Stimulated activated CD4-positive, alpha-beta T cell treated with anti-CD3 and anti-CD28 coated beads, Interleukin-15, amount 100 ng/mL, for 1 hour (primary cell): ENCODE data around the gene CD300LF.
A peak's percentile ranks its signal among the peaks of the same experiment; 100 is the strongest.

Source experiments
- DNase-seq, 2 donors: peaks; one replicate each; pipeline ENCODE4 v3.0.0-alpha.2; 2020; ENCODE audit warnings: low read depth in 1 of 2, low spot score in 1 of 2

CD300LF gene

GRCh38 chr17:74746376-74746775 lies 33.7 kb upstream of the CD300LF start:
- no peak for DNase-seq

GRCh38 chr17:74745548-74746177 lies 32.9 kb upstream of the CD300LF start:
- no peak for DNase-seq

- peak; percentile 75 to 78 for DNase-seq
These were observed 32.2 kb upstream of the CD300LF start for GRCh38 chr17:74744714-74745547.

GRCh38 chr17:74744349-74744713 lies 31.6 kb upstream of the CD300LF start:
- DNase-seq: no peak

- DNase-seq: no peak
These were observed 31.0 kb upstream of the CD300LF start for GRCh38 chr17:74743755-74744154.

GRCh38 chr17:74742978-74743545 lies 30.3 kb upstream of the CD300LF start:
- no peak for DNase-seq

- DNase-seq: peak in 1 of 2 donors; percentile 32
These were observed 29.4 kb upstream of the CD300LF start for GRCh38 chr17:74742153-74742515.

- no peak for DNase-seq
These were observed 28.1 kb upstream of the CD300LF start for GRCh38 chr17:74740641-74741387.

- no peak for DNase-seq
These were observed 27.4 kb upstream of the CD300LF start for GRCh38 chr17:74740173-74740572.

- DNase-seq: no peak
These were observed 26.6 kb upstream of the CD300LF start for GRCh38 chr17:74739227-74739831.

GRCh38 chr17:74738051-74738996 lies 25.6 kb upstream of the CD300LF start:
- DNase-seq: peak; percentile 47 to 54

- DNase-seq: no peak
These were observed 24.8 kb upstream of the CD300LF start for GRCh38 chr17:74737299-74738050.

GRCh38 chr17:74736513-74737298 lies 24.0 kb upstream of the CD300LF start, which contains the start of gene RAB37:
Gene RAB37 (plus strand): TSS chr17:74737256. CDS start chr17:74737273, 17 bp downstream.
- no peak for DNase-seq

- DNase-seq: no peak
These were observed 21.5 kb upstream of the CD300LF start for GRCh38 chr17:74734256-74734655.

GRCh38 chr17:74733365-74734122 lies 20.8 kb upstream of the CD300LF start:
- no peak for DNase-seq

- DNase-seq: no peak
These were observed 19.5 kb upstream of the CD300LF start for GRCh38 chr17:74732042-74732867.

GRCh38 chr17:74731347-74731605 lies 18.6 kb upstream of the CD300LF start:
- DNase-seq: no peak
